Gastrocnemius medialis (tissue), 4 donors: ENCODE data around the gene GPD1.

Experiments used
- CTCF ChIP-seq, 5 experiments: fragments of 450-650 bp in 3 of 5; fragments of 200-600 bp in 2 of 5; sonication (generic) in 2 of 5; IDR thresholded peaks in 4 of 5; conservative IDR thresholded peaks in 1 of 5; 1 replicate in 4 of 5; 2 replicates in 1 of 5; pipeline ENCODE4 v1.5.1; 2016 to 2019; ENCODE audit warnings: antibody characterized with exemption in 5 of 5, mild to moderate bottlenecking in 3 of 5, moderate library complexity in 3 of 5
- POLR2A ChIP-seq, 2 donors: fragments of 450-650 bp; IDR thresholded peaks; one replicate each; pipeline ENCODE4 v1.6.1; 2017; ENCODE audit warnings: antibody characterized with exemption in 2 of 2, mild to moderate bottlenecking in 2 of 2, moderate library complexity in 2 of 2

- no peak for TF ChIP-seq CTCF (IDR thresholded peaks at IDR 0.05 in 4 of 5, conservative IDR thresholded peaks at IDR 0.05 in 1 of 5)
- TF ChIP-seq POLR2A (IDR thresholded peaks at IDR 0.05), result no peak
Observed at GRCh38 chr12:50106907-50107306, 3.1 kb downstream of the GPD1 start.
